ENCODE data around the gene CLSTN2.

The CLSTN2 gene

DNA sequence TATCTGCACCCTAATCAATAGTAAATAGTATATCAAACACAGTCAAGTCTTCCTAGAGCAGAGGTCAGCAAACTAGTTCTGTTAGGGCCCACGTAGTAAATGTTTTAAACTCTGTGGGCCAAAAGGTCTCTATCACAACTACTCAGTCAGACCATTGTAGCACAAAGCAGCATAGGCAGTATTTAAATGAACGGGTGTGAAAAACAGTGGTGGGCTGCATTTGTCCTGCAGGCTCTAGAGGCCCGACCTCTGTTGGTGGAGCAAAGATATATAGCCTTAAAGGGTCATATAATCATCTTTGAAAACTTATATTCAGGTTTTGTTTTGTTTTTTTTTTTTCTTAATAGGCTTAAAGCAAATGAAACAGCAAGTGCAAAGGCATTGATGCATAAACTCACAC is 416.5 kb downstream of the CLSTN2 start:
- no peak for DNase-seq

DNA sequence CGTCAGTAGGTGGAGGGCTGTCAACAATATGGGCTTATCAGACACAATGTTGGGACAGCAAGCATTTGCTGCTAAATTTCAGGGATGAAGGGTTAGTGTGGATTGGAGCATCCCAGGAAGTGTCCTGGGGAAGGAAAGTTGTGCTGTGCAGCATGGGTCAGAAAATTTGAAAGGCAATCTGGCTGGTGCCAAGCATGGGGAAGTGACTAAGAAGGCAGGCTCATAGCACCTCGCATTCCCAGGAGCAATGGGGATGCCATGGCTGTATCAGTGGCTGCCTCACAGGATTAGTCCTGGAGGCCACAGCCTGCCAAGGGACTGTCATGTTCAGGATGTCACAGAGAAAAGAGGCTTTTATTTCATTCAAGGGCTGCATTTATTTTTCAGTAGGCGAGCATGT is 420.5 kb downstream of the CLSTN2 start:
- no peak for DNase-seq

DNA sequence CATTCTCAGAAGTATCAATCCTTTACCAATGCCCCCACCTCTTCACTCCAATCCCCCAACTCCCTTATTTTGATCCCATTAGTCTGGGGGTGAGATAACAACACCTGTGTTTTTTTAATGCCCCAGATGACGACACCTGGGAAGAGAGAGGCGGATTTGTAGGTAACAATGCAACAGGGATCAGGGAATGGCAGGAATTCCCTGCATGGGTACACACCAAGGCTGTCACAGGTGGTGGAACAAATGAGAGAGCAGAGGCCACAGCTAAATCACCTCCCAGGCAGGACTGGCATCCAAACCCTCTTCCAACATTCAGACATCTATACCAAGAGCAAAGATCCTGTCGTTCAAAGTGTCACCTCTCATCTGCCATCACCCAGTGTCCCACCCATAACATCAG is 423.7 kb downstream of the CLSTN2 start:
- no peak for DNase-seq

DNA sequence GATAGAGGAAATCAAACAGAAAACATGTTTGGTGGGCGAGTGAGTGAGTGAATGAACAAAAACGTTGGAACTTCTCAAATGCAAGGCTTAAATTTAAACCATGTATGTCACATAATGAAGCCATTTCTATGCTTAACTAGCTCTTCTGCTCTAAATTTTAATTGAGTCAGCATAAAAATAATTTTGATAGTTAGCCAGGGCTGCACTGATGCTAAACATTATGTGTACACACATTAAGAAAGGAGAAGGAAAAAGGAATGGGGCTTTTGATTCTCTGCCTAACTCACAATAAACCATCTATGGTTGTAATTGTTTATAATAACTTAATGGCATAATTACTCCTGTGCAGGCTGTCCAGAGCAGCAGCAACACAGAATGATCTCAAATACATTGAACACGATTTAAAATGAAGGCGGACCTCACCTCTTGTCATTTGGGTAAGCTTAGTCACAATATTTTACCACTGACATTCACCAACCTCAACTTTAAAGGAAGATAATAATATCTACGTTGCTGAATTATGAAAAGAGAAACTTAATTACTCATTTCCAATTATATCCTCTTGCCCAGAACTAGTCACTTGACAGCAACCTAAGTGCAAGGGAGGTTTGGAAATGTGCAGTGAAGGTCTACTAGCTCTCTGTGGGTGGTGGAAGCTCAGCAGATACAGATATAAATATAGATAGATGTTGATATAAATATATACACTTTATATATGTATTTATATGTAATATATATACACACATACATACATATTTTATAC is 424.4 kb downstream of the CLSTN2 start:
- DNase-seq, result no peak

DNA sequence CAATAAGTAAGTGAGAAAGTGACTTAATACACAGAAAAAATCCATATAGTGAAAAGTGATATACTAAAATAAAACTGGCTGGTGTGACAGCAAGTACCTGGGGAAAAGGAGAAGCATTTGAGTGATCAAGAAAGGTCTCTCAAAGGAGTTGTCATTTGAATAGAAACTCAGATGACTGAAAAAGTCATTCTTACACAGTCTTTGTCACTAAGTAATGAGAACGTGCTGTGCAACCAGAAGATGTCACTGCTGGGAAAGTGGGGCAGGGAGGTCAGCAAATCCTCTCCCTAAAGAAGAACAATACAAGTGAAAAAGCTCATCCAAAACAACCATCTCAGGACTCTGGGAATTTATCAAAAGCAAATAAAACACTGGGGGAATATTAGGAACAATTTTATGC is 425.3 kb downstream of the CLSTN2 start:
- DNase-seq, result no peak

DNA sequence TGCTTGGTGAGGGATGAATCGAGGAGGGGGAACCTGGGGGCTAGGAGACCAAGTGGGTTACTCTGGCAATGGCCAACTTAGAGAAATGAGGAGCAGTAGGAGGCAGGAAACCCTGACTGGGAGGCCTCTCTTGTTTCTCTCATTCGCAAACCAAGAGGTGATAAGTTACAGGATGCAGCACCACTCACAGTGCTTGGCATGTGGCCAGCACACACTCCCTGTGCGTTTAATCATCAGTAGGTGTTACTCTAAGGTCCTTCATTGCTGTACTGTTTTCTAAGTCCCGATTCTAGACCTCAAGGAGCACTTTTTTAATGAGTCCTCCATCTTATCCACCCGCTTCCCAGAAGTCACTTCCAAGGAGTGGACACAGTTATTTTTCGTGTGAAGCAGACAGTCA is 428.8 kb downstream of the CLSTN2 start:
- no peak for DNase-seq

DNA sequence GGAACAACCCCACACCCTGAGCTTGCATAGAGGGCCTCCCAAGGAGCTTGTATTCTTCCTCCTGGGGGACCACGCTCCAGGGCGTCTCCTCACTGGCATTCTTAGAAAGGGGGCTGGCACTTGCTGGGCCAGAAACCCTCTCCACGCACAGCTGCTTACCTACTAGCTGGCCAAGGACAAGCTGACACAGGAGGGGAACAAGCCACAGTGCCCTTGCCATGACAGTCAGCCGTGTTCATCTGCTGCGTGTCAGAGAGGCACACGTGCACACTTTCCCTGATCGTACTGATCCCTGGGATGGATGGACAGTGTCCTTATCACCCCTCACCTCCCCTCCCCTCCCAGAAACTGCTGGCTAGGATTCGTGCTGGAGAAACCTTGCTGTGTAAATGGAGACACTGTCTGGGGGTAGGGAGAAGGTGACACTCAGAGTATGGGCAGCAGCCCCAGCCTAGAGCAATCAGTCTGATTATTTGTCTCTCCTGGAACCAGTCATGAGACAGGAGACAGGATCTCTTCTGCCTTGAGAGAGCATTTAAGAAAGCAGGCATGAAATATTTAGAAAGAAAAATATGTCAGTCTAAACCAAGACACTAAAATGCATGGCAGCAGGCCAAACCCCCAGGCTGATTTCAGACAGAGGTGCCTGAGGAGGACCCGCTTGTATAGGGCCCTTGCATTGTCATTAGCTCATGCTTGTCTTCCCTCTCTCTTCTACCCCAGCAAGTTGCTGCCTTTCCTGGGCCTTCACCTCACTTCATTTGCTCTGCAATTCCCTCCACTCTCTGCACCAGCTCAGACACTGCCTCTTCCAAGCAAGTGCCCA is 431.1 kb downstream of the CLSTN2 start:
- DNase-seq, result no peak

DNA sequence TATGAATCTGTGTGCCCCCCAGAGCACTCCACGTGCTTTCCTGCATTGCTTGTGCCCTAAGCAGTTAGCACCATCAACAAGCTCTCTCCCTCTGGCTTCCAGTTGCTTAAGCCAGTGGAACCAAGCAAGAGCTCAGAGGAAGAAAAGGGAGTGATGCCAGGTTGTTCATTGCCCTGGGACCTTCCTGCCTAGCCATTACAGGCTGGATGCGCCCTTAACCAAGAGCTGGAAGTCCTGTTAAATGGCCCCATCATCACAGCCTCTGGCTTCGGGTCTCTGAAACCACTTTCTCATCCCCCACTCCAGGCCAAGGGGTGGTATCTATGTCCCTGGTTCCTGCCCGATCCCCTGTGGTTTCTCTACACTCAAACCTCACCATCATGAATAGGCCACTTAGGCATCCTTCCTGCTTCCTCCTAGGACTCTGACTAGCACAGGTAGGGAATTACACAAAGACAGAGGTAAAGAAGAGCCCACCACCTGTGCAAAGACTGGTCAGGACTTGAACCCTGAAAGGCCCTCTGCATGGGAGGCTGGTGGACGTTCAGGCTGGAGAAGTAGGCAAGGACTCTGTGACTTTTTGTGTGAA is 433.3 kb downstream of the CLSTN2 start:
- no peak for DNase-seq

DNA sequence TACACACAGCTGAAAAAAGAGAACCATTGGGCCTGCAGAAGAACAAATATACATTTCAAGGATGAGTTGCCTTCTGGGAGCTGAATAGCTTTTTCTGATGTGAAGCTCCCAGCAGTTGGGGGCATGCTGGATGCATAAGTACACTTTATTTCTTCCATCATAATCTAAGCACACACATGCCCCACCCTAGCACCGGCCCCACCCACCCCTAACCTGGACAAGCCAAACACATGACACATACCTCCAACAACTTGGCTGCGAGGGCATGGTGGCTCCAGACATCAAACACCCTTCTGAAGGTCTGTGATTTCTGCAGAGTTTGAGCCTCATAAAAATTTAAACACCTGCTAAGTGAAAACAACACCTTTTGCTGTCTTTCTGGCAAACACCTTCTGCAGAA is 435.7 kb downstream of the CLSTN2 start:
- no peak for DNase-seq

DNA sequence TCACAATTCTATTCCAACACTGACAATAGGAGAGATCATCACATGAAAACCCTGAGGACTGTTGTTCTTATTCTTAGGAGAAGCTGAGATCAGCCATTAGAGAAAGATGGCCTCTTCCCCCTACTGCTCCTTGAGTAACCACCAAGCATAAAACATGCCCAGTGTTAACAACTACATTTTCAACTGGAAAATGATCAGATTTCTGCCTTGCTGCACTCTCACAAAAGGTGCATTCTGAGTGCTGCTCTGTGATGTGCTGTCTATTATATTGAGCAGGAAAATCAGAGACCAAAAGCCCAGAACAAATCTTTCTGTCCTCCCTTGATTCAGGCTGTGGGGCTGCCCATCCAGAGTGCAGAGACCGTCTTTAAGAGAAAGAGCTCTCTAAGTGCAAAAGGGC is 438.2 kb downstream of the CLSTN2 start:
- DNase-seq, result no peak

DNA sequence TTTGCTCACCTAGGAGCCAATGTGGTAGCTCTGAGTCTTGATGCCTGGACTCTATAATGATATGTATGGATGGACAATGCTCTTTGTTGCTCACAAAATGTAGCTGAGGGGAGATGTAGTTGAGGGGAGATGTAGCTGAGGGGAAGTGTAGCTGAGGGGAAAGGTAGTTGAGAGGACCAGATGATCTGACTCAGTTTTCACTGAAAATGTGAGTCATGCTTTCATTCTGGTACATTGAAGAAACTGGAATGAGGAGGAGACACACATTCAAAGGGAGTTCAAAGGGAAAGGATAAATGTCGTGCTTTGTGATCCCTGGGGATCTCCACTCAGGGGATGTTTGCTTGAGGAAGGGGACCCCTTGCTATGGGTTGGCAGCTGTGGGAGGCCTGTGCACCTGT is 440.0 kb downstream of the CLSTN2 start:
- no peak for DNase-seq

DNA sequence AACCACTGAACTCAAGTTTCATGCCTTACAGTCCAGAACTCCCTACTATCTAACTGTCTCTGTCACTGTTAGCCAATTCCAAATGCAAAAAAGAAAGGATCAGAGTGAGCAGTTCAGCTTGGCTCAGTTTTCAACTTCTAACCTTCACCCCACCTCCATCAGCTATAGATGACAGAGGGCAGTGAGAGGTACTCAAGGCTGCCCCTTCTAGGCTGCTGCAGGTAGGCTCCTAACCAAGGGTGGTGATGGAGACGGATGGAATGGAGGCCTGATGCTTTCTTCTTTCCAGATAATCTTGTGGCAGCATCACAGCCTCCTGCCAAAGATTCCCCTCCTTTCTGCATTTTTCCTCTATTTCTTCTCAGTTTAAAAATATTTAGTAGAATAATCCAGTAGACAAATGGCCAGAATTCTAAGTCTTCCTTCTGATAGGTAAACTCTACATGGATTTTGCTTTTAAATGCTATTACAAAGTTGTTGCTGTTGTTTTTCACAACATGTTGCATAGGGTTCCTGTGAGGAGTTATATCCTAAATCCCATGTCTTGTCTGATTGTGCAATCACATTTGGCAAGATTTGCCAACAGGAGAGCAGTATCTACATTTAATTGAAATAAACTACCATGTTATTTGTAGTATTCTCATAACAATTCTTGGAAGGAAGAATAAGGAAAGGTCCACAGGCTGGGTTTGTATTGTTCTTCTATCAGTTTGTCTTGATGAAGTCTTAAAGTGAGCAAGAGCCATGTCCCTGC is 441.3 kb downstream of the CLSTN2 start:
- no peak for DNase-seq

DNA sequence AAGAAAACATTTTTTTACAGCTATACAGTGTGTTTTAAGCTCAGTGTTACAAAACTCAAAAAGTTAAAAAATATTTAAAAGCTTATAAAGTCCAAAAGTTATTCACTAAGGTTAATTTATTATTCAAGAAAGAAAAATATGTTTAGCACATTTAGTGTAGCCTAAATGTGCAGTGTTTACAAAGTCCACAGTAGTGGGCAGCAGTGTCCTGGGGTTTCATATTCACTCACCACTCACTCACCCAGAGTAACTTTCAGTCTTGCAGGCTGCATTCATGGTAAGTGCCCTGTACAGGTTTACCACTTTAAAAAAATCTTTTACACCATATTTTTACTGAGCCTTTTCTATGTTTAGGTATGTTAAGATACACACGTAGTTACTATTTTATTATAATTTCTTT is 442.7 kb downstream of the CLSTN2 start:
- DNase-seq, result no peak

DNA sequence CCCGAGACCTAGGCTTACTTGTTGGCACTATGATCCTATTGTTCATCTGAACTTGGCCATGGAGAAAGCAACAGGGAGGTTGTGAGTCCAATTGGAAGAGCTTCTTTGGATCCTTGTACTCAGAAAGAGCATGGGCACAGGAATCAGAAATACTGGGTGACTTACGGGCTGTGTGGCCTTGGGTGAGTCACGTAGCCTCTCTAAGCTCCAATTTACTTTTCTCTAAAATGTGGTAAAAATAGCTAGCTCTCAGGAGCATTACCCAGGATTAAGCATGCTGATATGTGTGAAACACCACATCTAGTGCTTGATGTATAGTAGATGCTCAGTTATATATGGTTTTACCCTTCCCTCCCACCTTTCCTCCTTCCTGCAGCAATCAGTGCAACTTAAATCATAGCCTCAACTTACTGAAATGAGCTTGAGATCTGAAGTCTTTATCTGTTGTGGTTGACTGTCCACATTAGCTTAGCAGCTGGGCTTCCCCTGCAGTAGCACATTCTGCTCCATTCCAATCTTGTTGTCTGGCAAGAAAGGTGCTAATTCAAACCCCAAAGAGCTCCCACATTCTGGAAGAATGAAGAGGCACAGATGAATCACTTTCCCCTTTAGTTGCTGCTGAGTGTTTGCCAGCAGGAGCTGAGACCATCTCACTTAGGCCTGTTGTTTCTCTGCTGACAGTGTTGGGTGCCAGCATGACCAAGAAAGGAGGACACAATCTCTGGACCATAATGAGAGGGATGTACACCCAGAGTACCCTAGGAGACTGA is 443.8 kb downstream of the CLSTN2 start:
- no peak for DNase-seq

DNA sequence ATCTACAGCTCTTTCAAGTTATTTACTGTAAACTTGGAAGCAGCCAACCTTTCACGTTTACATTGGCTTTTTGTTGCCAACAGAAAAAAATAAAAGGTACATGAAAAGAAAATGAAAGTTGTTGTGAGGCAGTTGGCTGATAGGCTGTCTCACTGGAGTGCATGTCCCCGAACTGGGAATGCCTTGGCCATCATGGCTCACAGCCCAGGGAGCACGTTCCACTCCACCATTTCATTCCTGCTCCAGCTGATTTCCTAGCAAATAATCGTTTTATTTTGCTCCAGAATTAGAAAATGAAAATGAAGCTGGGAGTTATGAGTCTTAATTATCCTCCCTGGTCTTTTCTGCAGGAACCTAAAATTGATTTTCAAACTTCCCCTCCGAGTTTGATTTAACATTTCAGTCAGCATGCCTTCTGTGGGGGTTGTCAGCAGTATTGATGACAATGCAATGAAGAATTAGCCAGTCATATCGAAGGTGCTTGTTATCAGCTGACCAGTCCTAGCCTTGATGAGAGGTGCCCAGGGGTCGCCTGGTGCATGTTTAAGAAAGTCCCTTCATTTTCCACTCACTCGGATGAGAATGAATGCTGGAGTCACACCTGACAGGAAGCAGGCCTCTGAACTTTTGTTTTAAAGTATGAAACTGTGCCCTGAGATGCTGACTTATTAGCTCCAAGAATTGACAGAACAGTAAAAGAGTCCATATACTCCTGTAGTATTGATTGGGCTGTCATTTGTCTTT is 449.2 kb downstream of the CLSTN2 start:
- DNase-seq, result no peak

DNA sequence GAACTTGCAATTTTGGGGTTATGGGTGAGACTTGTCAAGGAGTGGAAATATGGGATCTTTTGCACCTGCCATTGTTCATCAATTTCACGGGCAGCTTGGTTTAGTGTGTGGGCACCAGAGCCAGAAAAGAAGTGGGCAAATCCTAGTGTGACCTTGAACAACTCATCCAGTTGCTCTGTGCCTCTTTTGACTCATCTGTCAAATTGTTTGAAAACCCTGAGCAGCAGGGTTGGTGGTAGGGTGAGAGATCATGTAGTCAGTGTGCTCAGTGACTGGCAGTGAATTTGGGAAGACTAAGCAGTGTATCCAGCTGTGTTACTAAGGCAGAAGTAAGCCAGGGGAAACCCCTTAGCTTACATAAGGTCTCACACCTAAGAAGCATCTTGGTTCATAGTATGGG is 449.9 kb downstream of the CLSTN2 start:
- DNase-seq, result no peak

DNA sequence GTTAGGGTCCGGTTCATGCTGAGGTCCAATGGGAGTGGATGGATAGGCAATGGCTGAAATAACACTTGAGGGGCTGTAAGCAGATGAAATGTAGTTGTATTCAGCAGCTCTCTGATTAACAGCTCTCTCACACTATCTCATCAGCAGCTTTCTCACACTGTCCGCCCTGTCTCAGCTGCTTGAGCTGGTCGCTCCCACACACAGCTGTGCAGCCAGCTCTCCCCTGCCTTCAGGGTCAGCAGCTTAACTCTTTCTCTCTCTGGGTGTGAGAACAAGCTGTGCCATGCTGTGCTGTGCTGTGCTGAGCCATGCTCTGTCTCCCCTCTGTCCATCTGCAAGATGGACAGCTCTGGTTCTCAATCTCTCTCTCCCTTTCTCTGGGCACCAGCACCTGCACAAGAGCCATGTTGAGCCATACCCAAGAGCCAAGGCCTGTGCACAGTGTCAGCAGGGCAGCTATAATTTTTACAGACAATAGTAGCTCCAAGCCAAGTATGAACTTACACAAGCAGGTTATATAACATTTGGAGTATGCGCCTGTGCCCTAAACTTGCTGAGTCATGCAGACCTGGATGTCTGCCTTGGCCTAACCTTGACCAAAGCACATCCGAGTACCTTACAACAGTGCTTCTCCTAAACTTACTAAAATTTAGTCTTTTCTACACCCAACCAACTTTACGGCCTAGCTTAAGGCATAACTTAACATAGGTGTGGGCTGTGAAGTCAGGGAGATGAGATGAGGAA is 451.5 kb downstream of the CLSTN2 start:
- no peak for DNase-seq

DNA sequence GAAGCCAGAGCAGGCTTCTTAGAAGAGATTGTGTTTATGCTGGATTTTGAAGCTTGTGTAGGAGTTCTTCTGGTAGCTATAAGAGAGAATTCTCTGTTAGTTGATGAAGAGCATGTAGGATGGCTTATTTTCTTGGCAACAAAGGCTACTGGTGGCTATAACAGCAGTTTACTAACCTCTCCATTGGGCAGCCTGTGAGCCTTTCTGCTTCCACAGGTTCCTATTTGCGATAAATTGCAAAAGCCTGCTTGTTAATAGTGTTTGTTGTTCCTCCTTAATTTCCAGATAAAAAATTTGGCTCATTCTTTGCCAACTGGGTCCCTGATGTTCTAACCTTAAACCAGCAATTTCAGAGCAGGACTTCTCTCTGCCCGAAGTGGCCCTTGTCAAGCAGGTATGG is 452.3 kb downstream of the CLSTN2 start:
- no peak for DNase-seq

DNA sequence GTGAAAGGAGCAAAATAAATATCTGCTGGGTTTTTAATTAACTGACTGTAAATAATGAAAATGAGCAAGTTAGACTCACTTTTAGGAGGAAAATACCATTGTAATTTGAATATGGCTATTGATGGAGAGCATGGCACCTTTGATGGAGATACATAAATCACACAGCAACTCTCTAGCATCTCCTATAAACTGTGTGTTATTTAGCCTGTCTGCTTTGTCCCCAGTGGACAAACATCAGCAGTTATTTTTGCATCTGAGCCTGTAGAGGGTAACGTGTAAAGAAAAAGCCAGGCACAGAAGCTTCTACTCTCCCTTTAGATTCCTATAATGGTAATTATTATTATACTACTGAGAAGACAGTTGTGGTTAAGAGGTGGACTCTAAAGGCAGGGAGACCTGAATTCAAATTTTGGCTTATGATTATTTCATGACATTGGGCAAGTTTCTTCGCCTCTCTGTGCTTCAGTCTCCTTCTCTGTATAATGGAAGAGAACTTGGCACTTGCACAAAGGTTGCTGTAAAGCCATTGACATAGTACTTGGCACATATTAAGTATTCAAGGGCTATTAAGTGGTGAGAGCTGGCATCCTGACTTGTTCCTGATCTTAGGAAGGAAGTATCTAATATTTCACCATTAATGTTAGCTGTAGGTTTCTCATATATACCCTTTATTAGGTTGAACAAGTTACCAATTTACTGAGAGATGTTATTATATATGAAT is 453.4 kb downstream of the CLSTN2 start:
- no peak for DNase-seq

DNA sequence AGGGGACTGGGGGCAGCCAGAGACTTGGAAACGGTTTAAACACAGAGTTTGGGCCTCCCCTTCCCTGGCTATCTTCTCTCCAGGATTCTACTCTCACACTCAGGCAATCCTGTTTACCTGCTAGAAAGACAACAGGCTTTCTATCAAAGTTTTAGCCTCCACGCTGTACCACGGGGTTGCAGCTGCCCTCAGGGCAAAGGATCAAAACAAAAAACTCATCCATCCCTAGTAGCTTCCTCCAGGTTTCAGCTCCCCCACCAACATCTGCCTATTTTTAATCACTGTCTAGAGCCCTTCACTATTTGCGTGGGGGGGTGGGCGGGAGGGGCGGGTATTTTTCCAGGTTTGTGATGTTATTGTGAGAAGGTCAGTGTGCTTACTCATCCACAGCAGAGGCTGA is 456.1 kb downstream of the CLSTN2 start:
- no peak for DNase-seq

All from GOT3 (cell line).